ENCODE measurements around the gene NPAS3. TPM values are rescaled to one million over a fixed set of nuclear protein-coding genes. Genes with fewer than 3 reads are reported as not detected.

The NPAS3 gene
- total and polyA plus RNA-seq, 2 of the 13 experiments (the other 11 are each of a cell fraction or from before 2014, with no cell fraction given): not detected

DNA sequence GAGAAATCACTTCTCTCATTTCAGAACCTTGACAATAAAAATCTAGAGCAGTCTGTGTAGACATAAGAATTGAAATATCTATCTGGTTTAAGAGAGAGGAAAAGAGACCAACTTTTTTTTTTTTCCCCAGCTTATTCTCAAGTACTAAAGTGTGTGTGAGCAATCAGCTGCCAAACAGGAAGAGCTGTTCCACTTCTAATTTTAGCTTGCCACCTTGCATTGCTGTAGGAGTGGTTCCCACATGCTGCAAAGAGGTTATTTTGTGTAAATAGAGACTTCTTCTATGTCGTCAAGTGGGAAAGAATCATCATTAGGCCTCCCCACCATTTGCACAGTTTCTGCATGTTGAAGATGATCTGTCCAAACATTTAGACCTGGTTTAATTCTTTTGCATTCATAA lies 142.6 kb downstream of the NPAS3 start:
- Histone ChIP-seq H3K4me1 (ENCODE audit: insufficient read depth, low read length) (no peaks in the 10 kb centered on the region), H2AFZ (ENCODE audit: low read length) (no peak overlapping the region), H3K27ac (ENCODE audit: extremely low read length, insufficient read depth, low read length) (no peak overlapping the region), H3K27me3 (ENCODE audit: control insufficient read depth in 1 of 2, insufficient read depth in 2 of 2, low read length in 2 of 2) (no peaks in the 10 kb centered on the region), H4K20me1 (ENCODE audit: insufficient read depth, low read length) (no peaks in the 10 kb centered on the region), H3K4me3 (replicated peaks in 1 of 3; ENCODE audit: insufficient read depth in 1 of 3, low read depth in 2 of 3, low read length in 3 of 3) (no peak overlapping the region), H3K9ac (ENCODE audit: insufficient read depth, low read depth, low read length) (no peak overlapping the region), H3K36me3 (replicated peaks in 1 of 2; ENCODE audit: control insufficient read depth in 1 of 2, insufficient read depth in 2 of 2, low read length in 2 of 2) (no peaks in the 10 kb centered on the region), H3K79me2 (ENCODE audit: insufficient read depth, low read length) (no peaks in the 10 kb centered on the region), H3K4me2 (ENCODE audit: low read depth, low read length) (no peak overlapping the region), H3K9me3 (ENCODE audit: low read length) (peaks cover 49% of the 10 kb centered on the region)
- FAIRE-seq (no peak), ATAC-seq (no peak), DNase-seq (ENCODE audit: low spot score) (no peak)
- ChIA-PET POLR2A (no interaction called here), CTCF (ENCODE audit: low intra/inter-chr PET ratio, low total read pairs) (no interaction called here)
- intact Hi-C loops (cut with micrococcal nuclease; ENCODE audit: unreplicated experiment) (no loop called here), in situ Hi-C loops (cut with HindIII; ENCODE audit: extremely low pct_ligation_motif_present, low pct_unique_long_range_greater_than_20kb) (no loop called here)
- WGBS (ENCODE audit: low lambda C conversion rate): 38% methylated on average over 1 of the region's 1 CpG
- BruUV-seq (replicated peaks): no TSS peak
- TF ChIP-seq ZNF441 (CRISPR knock-in tag; IDR thresholded peaks at IDR 0.05; ENCODE audit: borderline replicate concordance) (no peak), PAX8 (CRISPR knock-in tag; IDR thresholded peaks at IDR 0.05; ENCODE audit: borderline replicate concordance) (no peak), NFE2 (CRISPR knock-in tag; IDR thresholded peaks at IDR 0.05) (no peak), AHDC1 (CRISPR knock-in tag; IDR thresholded peaks at IDR 0.05; ENCODE audit: borderline replicate concordance) (no peak), SP2 (CRISPR knock-in tag; IDR thresholded peaks at IDR 0.05) (no peak), RELA (CRISPR knock-in tag; IDR thresholded peaks at IDR 0.05) (no peak), ZFP37 (CRISPR knock-in tag; IDR thresholded peaks at IDR 0.05; ENCODE audit: borderline replicate concordance) (no peak), PHF8 (CRISPR knock-in tag; IDR thresholded peaks at IDR 0.05) (no peak), ZNF782 (CRISPR knock-in tag; IDR thresholded peaks at IDR 0.05; ENCODE audit: borderline replicate concordance) (no peak), MTF1 (CRISPR knock-in tag; IDR thresholded peaks at IDR 0.05) (no peak)
- TF ChIP-seq, protein P1, sequence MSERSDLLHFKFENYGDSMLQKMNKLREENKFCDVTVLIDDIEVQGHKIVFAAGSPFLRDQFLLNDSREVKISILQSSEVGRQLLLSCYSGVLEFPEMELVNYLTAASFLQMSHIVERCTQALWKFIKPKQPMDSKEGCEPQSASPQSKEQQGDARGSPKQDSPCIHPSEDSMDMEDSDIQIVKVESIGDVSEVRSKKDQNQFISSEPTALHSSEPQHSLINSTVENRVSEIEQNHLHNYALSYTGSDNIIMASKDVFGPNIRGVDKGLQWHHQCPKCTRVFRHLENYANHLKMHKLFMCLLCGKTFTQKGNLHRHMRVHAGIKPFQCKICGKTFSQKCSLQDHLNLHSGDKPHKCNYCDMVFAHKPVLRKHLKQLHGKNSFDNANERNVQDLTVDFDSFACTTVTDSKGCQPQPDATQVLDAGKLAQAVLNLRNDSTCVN (CRISPR knock-in tag; IDR thresholded peaks at IDR 0.05; ENCODE audit: borderline replicate concordance): no peak
- TF ChIP-seq, protein P2, sequence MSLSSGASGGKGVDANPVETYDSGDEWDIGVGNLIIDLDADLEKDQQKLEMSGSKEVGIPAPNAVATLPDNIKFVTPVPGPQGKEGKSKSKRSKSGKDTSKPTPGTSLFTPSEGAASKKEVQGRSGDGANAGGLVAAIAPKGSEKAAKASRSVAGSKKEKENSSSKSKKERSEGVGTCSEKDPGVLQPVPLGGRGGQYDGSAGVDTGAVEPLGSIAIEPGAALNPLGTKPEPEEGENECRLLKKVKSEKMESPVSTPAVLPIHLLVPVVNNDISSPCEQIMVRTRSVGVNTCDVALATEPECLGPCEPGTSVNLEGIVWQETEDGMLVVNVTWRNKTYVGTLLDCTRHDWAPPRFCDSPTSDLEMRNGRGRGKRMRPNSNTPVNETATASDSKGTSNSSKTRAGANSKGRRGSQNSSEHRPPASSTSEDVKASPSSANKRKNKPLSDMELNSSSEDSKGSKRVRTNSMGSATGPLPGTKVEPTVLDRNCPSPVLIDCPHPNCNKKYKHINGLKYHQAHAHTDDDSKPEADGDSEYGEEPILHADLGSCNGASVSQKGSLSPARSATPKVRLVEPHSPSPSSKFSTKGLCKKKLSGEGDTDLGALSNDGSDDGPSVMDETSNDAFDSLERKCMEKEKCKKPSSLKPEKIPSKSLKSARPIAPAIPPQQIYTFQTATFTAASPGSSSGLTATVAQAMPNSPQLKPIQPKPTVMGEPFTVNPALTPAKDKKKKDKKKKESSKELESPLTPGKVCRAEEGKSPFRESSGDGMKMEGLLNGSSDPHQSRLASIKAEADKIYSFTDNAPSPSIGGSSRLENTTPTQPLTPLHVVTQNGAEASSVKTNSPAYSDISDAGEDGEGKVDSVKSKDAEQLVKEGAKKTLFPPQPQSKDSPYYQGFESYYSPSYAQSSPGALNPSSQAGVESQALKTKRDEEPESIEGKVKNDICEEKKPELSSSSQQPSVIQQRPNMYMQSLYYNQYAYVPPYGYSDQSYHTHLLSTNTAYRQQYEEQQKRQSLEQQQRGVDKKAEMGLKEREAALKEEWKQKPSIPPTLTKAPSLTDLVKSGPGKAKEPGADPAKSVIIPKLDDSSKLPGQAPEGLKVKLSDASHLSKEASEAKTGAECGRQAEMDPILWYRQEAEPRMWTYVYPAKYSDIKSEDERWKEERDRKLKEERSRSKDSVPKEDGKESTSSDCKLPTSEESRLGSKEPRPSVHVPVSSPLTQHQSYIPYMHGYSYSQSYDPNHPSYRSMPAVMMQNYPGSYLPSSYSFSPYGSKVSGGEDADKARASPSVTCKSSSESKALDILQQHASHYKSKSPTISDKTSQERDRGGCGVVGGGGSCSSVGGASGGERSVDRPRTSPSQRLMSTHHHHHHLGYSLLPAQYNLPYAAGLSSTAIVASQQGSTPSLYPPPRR (CRISPR knock-in tag; IDR thresholded peaks at IDR 0.05; ENCODE audit: borderline replicate concordance): no peak
- TF ChIP-seq, protein P3, sequence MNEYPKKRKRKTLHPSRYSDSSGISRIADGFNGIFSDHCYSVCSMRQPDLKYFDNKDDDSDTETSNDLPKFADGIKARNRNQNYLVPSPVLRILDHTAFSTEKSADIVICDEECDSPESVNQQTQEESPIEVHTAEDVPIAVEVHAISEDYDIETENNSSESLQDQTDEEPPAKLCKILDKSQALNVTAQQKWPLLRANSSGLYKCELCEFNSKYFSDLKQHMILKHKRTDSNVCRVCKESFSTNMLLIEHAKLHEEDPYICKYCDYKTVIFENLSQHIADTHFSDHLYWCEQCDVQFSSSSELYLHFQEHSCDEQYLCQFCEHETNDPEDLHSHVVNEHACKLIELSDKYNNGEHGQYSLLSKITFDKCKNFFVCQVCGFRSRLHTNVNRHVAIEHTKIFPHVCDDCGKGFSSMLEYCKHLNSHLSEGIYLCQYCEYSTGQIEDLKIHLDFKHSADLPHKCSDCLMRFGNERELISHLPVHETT (CRISPR knock-in tag; conservative IDR thresholded peaks at IDR 0.05): no peak

Data from HepG2 (cell line).